Measurements from ENCODE around the gene SMG1.

The SMG1 gene

DNA sequence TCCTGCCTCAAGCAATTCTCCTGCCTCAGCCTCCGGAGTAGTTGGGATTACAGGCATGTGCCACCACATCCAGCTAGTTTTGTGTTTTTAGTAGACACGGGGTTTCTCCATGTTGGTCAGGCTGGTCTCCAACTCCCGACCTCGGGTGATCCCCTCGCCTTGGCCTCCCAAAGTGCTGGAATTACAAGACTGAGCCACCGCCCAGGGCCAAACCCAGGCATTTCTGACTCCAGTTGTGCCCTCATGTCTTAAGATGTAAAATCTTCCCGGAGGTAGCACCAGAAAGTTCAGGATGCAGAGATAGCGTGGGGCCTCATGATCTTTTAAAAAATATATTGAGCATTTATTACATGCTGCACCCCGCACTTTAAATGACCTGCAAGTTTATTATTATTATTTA lies 12.8 kb upstream of the SMG1 start:
- no peak for TF ChIP-seq EZH2phosphoT487 (IDR thresholded peaks at IDR 0.05; ENCODE audit: borderline replicate concordance, low read length)
- TF ChIP-seq, protein P1, sequence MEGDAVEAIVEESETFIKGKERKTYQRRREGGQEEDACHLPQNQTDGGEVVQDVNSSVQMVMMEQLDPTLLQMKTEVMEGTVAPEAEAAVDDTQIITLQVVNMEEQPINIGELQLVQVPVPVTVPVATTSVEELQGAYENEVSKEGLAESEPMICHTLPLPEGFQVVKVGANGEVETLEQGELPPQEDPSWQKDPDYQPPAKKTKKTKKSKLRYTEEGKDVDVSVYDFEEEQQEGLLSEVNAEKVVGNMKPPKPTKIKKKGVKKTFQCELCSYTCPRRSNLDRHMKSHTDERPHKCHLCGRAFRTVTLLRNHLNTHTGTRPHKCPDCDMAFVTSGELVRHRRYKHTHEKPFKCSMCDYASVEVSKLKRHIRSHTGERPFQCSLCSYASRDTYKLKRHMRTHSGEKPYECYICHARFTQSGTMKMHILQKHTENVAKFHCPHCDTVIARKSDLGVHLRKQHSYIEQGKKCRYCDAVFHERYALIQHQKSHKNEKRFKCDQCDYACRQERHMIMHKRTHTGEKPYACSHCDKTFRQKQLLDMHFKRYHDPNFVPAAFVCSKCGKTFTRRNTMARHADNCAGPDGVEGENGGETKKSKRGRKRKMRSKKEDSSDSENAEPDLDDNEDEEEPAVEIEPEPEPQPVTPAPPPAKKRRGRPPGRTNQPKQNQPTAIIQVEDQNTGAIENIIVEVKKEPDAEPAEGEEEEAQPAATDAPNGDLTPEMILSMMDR (IDR thresholded peaks at IDR 0.05; ENCODE audit: low read depth, low read length, poor library complexity, severe bottlenecking), result no peak
- H3F3A ChIP-seq (ENCODE audit: control insufficient read depth, insufficient read depth), result no peaks in the 10 kb centered on the region
- no peaks in the 10 kb centered on the region for H3K9me2 ChIP-seq (replicated peaks; ENCODE audit: control insufficient read depth, low read length)
- H3K79me2 ChIP-seq (ENCODE audit: control insufficient read depth, low read length), result no peaks in the 10 kb centered on the region
- H3K9me3 ChIP-seq (ENCODE audit: control insufficient read depth, insufficient read depth, low read length), result no peaks in the 10 kb centered on the region
- no peak overlapping the region for H3K27ac ChIP-seq (ENCODE audit: low read depth, low read length)
- no peaks in the 10 kb centered on the region for H3K36me3 ChIP-seq (ENCODE audit: control insufficient read depth, low read length)
- no peaks in the 10 kb centered on the region for H3K27me3 ChIP-seq (ENCODE audit: control insufficient read depth, low read length)
- no peaks in the 10 kb centered on the region for H4K20me1 ChIP-seq (ENCODE audit: control insufficient read depth, insufficient read depth, low read depth, low read length)
- H3K4me2 ChIP-seq (ENCODE audit: low read length), result no peak overlapping the region
- H3K4me1 ChIP-seq (ENCODE audit: control insufficient read depth, low read length), result no peaks in the 10 kb centered on the region
- H3K4me3 ChIP-seq (ENCODE audit: low read length), result no peak overlapping the region

DNA sequence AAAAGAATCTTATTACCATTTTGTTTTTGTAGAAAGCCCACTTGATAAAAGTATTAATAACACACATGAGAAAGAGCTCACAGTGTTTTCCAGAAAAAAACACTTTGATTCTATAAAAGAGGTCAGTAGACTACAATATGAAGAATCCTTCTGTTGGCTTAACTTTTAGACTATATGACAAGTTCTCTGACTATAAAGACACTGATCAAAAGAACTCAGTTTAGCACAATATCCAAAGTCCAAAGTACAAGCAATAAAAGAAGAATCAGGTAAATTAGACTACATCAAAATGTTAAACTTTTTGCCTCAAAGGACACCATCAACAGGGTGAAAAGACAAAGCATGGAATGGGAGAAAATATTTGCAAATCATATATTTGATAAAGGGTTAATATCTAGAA lies 11.2 kb upstream of the SMG1 start:
- Histone ChIP-seq H3K4me2 (ENCODE audit: low read length) (no peak overlapping the region), H3K9me3 (ENCODE audit: control insufficient read depth, insufficient read depth, low read length) (no peaks in the 10 kb centered on the region)

DNA sequence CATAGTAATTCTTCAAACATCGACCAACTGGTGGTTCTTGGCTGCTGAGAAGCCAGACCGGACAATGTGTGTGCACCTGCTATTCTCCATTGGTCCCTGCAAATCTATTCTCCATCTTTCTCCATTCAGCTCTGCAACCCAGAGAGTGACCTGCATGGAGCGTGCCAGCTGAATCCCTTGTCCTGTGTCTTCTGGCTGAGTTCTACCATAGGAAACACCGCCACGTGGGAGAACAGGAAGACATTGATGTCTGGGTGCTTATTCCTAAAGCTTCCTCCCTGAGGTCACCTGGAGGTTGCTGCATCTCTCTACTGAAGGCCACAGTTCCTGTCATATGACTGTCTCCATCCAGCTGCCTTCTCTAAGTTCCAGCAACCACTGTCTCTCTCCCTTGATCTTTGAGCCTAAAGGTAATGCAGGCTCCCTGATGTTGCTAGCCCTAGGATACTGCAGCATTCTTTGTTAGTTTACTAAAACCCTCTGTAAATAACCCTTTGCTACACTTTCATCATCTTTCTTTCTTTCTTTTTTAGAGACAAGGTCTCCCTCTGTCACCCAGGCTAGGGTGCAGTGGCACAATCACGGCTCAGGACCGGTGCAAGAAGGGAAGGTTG lies 10.6 kb upstream of the SMG1 start:
- H3K36me3 ChIP-seq (ENCODE audit: control insufficient read depth, low read length), result no peaks in the 10 kb centered on the region
- TF ChIP-seq, protein P1 (IDR thresholded peaks at IDR 0.05; ENCODE audit: low read depth, low read length, poor library complexity, severe bottlenecking), result no peak
- no peak for TF ChIP-seq EZH2phosphoT487 (IDR thresholded peaks at IDR 0.05; ENCODE audit: borderline replicate concordance, low read length)
- H3K9me2 ChIP-seq (replicated peaks; ENCODE audit: control insufficient read depth, low read length), result no peaks in the 10 kb centered on the region
- no peak overlapping the region for H3K4me2 ChIP-seq (ENCODE audit: low read length)
- peaks cover 9% of the 10 kb centered on the region for H3K4me1 ChIP-seq (ENCODE audit: control insufficient read depth, low read length)
- no peaks in the 10 kb centered on the region for H3K79me2 ChIP-seq (ENCODE audit: control insufficient read depth, low read length)
- H3K9me3 ChIP-seq (ENCODE audit: control insufficient read depth, insufficient read depth, low read length), result no peaks in the 10 kb centered on the region
- no peaks in the 10 kb centered on the region for H3K27me3 ChIP-seq (ENCODE audit: control insufficient read depth, low read length)
- H3K27ac ChIP-seq (ENCODE audit: low read depth, low read length), result no peak overlapping the region
- H4K20me1 ChIP-seq (ENCODE audit: control insufficient read depth, insufficient read depth, low read depth, low read length), result no peaks in the 10 kb centered on the region
- no peak overlapping the region for H3K4me3 ChIP-seq (ENCODE audit: low read length)
- H3F3A ChIP-seq (ENCODE audit: control insufficient read depth, insufficient read depth), result no peaks in the 10 kb centered on the region

More for the DNA sequence above, 11.2 kb upstream of the SMG1 start:
- no peaks in the 10 kb centered on the region for H3K27me3 ChIP-seq (ENCODE audit: control insufficient read depth, low read length)
- H3K9me2 ChIP-seq (replicated peaks; ENCODE audit: control insufficient read depth, low read length), result no peaks in the 10 kb centered on the region
- H3K79me2 ChIP-seq (ENCODE audit: control insufficient read depth, low read length), result no peaks in the 10 kb centered on the region
- H3K4me1 ChIP-seq (ENCODE audit: control insufficient read depth, low read length), result peaks cover 4% of the 10 kb centered on the region
- no peak overlapping the region for H3K27ac ChIP-seq (ENCODE audit: low read depth, low read length)
- no peak for TF ChIP-seq EZH2phosphoT487 (IDR thresholded peaks at IDR 0.05; ENCODE audit: borderline replicate concordance, low read length)
- TF ChIP-seq, protein P1 (IDR thresholded peaks at IDR 0.05; ENCODE audit: low read depth, low read length, poor library complexity, severe bottlenecking), result no peak
- H3K4me3 ChIP-seq (ENCODE audit: low read length), result no peak overlapping the region
- no peaks in the 10 kb centered on the region for H3F3A ChIP-seq (ENCODE audit: control insufficient read depth, insufficient read depth)
- no peaks in the 10 kb centered on the region for H4K20me1 ChIP-seq (ENCODE audit: control insufficient read depth, insufficient read depth, low read depth, low read length)
- H3K36me3 ChIP-seq (ENCODE audit: control insufficient read depth, low read length), result no peaks in the 10 kb centered on the region

All from DOHH2 (cell line).